SK-N-MC (cell line): ENCODE data around the gene PALM2AKAP2.

Source experiments
- EZH2 ChIP-seq: fragments of 200-600 bp; sonication (generic); IDR thresholded peaks from one replicate; pipeline ENCODE4 v1.6.1; 2017; ENCODE audit warnings: antibody characterized with exemption
- FOXP2 ChIP-seq: optimal IDR thresholded peaks from 2 replicates; pipeline ENCODE3; 2011; ENCODE audit warnings: mild to moderate bottlenecking, moderate library complexity; ENCODE audit not compliant: insufficient read depth; ENCODE audit errors: extremely low read length, control extremely low read depth
- POLR2AphosphoS5 ChIP-seq: IDR thresholded peaks from 2 replicates; pipeline ENCODE4 v1.6.1; 2012; ENCODE audit warnings: mild to moderate bottlenecking, low read depth, low read length, borderline replicate concordance

DNA sequence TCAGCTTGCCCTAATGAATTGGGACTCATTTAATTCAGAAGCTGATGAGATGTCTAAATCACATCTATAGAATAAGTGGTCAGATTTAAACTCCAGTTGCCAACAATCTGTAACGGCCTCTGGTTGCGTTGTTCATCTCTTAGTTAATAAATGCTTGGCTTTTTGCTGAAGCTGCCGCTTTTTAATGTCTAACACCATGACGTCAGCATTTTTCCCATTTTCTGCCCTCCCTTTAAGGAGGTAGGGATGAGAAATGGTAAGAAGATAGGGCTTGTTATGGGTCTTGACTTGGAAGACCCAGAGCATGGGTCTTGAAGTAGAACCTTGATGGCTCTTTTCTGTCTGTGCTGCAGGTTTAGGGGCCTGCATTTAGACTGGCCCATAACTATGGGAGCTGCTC is 33.3 kb downstream of the PALM2AKAP2 start:
- TF ChIP-seq EZH2 = no peak
- TF ChIP-seq POLR2AphosphoS5 = no peak
- no peak for TF ChIP-seq FOXP2
